Large intestine (tissue), 3 donors: ENCODE results near the gene FCER2. TPM values are rescaled to one million over a fixed set of nuclear protein-coding genes. Genes with fewer than 3 reads are reported as not detected.

Experiments
- DNase-seq, 2 donors: peaks; one replicate each; pipeline versions ENCODE4 v3.0.0 to v3.0.0-alpha.2; 2013
- H3K27ac ChIP-seq: one replicate; pipeline ENCODE4 v1.5.1; 2013; ENCODE audit warnings: low read length
- H3K27me3 ChIP-seq: 2 replicates; pipeline ENCODE4 v1.6.1; 2013; ENCODE audit warnings: low read length; ENCODE audit not compliant: control insufficient read depth, insufficient read depth
- H3K36me3 ChIP-seq: 2 replicates; pipeline ENCODE4 v1.6.1; 2013; ENCODE audit warnings: low read length; ENCODE audit not compliant: control insufficient read depth, insufficient read depth
- H3K4me1 ChIP-seq: one replicate; pipeline ENCODE4 v1.6.1; 2013; ENCODE audit warnings: low read length; ENCODE audit not compliant: control insufficient read depth, insufficient read depth
- H3K4me3 ChIP-seq: one replicate; pipeline ENCODE4 v1.5.1; 2013; ENCODE audit warnings: low read length
- H3K9me3 ChIP-seq: one replicate; pipeline ENCODE4 v1.6.1; 2013; ENCODE audit warnings: mild to moderate bottlenecking, low read depth, low read length, moderate library complexity; ENCODE audit not compliant: control insufficient read depth
- WGBS: methylation state at CpG from one replicate; pipeline ENCODE4 v1.1.5; 2013; ENCODE audit warnings: low lambda C conversion rate; ENCODE audit not compliant: insufficient coverage; 5-methylcytosine and 5-hydroxymethylcytosine counted together
- polyA plus RNA-seq: library from polyadenylated mRNA; unstranded; fragments of 120-200 nt; gene quantifications from one replicate; pipeline ENCODE4 v1.2.1, GENCODE V29; 2013

The FCER2 gene
- polyA plus RNA-seq, 1 donor = 0.28 TPM

GRCh38 chr19:7687177-7687576 lies 14.8 kb downstream of the FCER2 start:
- Histone ChIP-seq H3K4me3 (no peak overlapping the region), H3K27me3 (peaks cover 22% of the 10 kb centered on the region), H3K9me3 (peaks cover 8% of the 10 kb centered on the region), H3K4me1 (no peaks in the 10 kb centered on the region), H3K36me3 (peaks cover 12% of the 10 kb centered on the region), H3K27ac (no peak overlapping the region)
- DNase-seq = no peak
- WGBS = no CpG with 5 or more reads among the region's 12 CpGs

- Histone ChIP-seq H3K9me3 (peaks cover 5% of the 10 kb centered on the region), H3K4me1 (no peaks in the 10 kb centered on the region), H3K4me3 (no peak overlapping the region), H3K27me3 (peaks cover 22% of the 10 kb centered on the region), H3K36me3 (peaks cover 12% of the 10 kb centered on the region), H3K27ac (no peak overlapping the region)
- no CpG with 5 or more reads among the region's 19 CpGs for WGBS
- DNase-seq = no peak
These were observed 16.1 kb downstream of the FCER2 start for GRCh38 chr19:7685546-7686445.

DNA sequence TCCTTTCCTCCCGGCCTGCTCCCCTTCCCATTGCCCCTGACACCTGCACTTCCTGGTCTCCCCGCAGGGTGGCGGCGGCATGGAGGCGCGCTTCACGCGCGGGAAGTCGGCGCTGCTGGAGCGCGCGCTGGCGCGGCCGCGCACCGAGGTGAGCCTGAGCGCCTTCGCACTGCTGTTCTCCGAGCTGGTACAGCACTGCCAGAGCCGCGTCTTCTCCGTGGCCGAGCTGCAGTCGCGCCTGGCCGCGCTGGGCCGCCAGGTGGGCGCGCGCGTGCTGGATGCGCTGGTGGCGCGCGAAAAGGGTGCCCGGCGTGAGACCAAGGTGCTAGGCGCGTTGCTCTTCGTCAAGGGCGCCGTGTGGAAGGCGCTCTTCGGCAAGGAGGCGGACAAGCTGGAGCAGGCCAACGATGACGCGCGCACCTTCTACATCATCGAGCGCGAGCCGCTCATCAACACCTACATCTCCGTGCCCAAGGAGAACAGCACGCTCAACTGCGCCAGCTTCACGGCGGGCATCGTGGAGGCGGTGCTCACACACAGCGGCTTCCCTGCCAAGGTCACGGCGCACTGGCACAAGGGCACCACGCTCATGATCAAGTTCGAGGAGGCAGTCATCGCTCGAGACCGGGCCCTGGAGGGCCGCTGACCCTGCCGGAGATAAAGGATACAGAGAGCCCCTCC lies 19.6 kb downstream of the FCER2 start:
- Histone ChIP-seq H3K9me3 (peaks cover 5% of the 10 kb centered on the region), H3K36me3 (peaks cover 12% of the 10 kb centered on the region), H3K27me3 (peaks cover 13% of the 10 kb centered on the region), H3K4me1 (peaks cover 4% of the 10 kb centered on the region), H3K4me3 (peak overlapping the region; percentile 92), H3K27ac (no peak overlapping the region)
- no CpG with 5 or more reads among the region's 74 CpGs for WGBS
- DNase-seq = no peak

DNA sequence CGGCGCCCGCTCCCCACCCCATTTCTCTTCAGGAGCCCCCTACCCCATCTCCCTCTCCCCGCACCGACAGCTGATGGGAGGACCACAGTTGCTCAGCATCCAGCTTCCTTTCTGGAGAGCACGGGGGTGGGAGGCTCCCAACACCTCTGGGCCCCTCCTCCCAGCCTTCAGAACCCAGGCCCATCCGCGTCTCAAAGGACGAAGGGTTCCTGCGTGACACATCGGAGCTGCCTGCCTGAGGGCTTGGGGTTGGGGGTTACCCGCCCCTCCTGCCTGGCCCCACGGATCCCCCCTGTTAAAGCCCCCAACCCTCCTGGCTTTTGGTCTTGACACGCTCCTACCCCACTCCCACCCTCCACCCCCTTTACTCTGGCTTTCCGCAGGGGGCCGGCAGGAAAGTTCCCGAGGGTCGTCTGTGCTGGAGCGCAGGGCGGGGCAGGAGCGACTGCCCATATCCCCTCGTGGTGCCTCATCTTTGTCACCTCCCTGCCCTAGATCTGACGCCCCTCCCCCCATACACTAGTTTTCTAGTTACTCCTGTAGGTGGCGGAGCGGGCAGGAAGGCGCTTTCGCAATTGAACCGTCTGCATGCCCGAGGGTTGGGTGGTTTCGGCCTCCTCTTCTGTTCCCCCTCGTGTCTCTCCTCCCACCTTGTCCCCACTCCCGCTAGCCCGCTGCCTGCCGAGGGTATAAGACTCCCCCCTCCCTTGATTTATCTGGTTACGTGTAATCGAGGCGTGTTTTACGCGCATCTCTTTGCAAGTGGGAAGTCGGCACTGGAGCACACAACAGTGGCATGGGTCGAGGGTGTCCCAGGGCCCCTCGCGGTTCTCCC lies 20.4 kb downstream of the FCER2 start:
- no CpG with 5 or more reads among the region's 43 CpGs for WGBS
- peak; percentile 70 to 80 for DNase-seq
- H3K27ac ChIP-seq = peak overlapping the region; percentile 48
- H3K4me1 ChIP-seq = peaks cover 4% of the 10 kb centered on the region
- H3K9me3 ChIP-seq = peaks cover 5% of the 10 kb centered on the region
- H3K36me3 ChIP-seq = peaks cover 12% of the 10 kb centered on the region
- peaks cover 20% of the 10 kb centered on the region for H3K27me3 ChIP-seq
- peak overlapping the region; percentile 92 for H3K4me3 ChIP-seq

- Histone ChIP-seq H3K27ac (peak within 1 kb of the TSS; percentile 48), H3K9me3 (peaks cover 5% of the 10 kb centered on the region), H3K36me3 (peaks cover 12% of the 10 kb centered on the region), H3K27me3 (peaks cover 24% of the 10 kb centered on the region), H3K4me1 (peaks cover 4% of the 10 kb centered on the region), H3K4me3 (peak within 1 kb of the TSS; percentile 92)
- peak; percentile 86 to 87 for DNase-seq
- WGBS = no CpG with 5 or more reads among the region's 79 CpGs
These were observed 21.2 kb downstream of the FCER2 start, which contains the start of gene TRAPPC5 for GRCh38 chr19:7680606-7681339. Gene TRAPPC5 (plus strand): TSS chr19:7680833. CDS start chr19:7682254, 1,421 bp downstream.

DNA sequence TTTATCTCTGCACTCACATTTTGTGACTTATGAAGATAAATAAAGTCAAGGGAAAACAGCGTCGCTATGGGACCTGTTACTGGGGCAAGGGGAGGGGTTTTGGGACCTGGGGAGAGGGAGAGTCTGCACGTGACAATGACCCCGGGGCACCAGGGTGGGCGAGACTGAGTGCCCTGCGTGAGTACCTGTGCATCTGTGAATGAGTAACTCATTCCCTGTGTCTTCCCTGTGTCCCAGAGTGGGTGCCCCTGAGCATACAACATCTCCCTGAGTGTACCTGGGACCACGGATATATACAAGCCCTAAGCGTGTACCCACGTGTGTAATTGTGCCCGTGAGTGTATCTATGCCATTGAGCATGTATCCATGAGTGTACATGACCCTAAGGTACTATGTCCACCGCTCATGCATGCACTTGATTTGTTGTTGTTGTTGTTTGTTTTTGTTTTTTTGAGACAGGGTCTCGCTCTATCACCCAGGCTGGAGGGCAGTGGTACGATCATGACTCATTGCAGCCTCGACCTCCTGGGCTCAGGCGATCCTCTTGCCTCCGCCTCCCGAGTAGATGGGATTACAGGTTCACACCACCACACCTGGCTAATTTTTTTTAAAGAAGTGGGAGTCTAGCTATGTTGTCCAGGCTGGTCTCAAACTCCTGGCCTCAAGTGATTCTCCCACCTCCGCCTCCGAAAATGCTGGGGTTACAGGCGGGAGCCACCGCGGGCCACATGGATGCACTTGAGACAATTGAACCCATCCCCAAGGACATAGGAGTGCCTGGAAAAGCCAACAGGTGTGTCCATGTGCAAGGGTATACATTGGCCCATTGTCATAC lies 21.9 kb downstream of the FCER2 start:
- peaks cover 10% of the 10 kb centered on the region for H3K36me3 ChIP-seq
- H3K9me3 ChIP-seq = peaks cover 5% of the 10 kb centered on the region
- no peak overlapping the region for H3K27ac ChIP-seq
- peaks cover 25% of the 10 kb centered on the region for H3K27me3 ChIP-seq
- DNase-seq = no peak
- WGBS = 40% methylated on average over 2 of the region's 22 CpGs
- H3K4me1 ChIP-seq = peaks cover 4% of the 10 kb centered on the region
- peak overlapping the region; percentile 35 for H3K4me3 ChIP-seq

GRCh38 chr19:7678971-7679751 lies 22.8 kb downstream of the FCER2 start:
- Histone ChIP-seq H3K36me3 (peaks cover 10% of the 10 kb centered on the region), H3K4me1 (peaks cover 4% of the 10 kb centered on the region), H3K27ac (no peak overlapping the region), H3K9me3 (peaks cover 5% of the 10 kb centered on the region), H3K27me3 (peaks cover 25% of the 10 kb centered on the region), H3K4me3 (no peak overlapping the region)
- no CpG with 5 or more reads among the region's 30 CpGs for WGBS
- DNase-seq = peak in 1 of 2 donors; percentile 35

DNA sequence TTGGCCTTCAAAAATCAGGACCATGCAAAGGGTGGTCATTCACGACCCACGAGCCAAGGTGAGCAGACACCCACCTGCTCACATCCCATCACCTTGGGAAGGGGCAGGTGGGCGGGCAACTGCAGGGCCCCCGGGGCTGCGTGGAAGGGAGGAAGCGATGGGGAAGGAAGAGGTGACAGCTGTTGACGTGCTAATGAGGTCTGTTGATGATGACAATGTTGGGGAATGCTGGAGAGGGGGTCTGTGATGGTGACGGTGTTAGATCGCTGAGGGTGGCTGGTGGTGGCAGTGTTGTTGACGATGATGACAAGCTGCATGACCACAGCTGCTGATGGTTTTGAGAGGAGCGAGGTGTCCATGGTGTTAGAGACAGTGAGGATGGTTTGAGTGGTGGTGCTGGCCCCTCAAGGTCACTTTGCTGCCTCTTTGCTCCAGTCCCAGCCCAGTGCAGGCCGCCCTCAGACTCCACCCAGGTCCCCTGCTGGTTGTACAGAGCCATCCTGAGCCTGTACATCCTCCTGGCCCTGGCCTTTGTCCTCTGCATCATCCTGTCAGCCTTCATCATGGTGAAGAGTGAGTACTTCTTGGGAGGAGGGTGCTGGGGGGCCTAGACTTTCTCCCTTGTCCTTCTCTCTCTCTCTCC lies 24.1 kb downstream of the FCER2 start:
- DNase-seq = no peak
- Histone ChIP-seq H3K27ac (no peak overlapping the region), H3K4me1 (peaks cover 4% of the 10 kb centered on the region), H3K27me3 (peaks cover 29% of the 10 kb centered on the region), H3K4me3 (no peak overlapping the region), H3K36me3 (peaks cover 4% of the 10 kb centered on the region), H3K9me3 (peaks cover 5% of the 10 kb centered on the region)
- no CpG with 5 or more reads among the region's 12 CpGs for WGBS
